Neutrophil (primary cell): ENCODE results near the gene RANGRF.

Experiments
- H3K27ac ChIP-seq: fragments of 200-600 bp; sonication (generic); 2 replicates; pipeline ENCODE4 v1.5.1; 2016; ENCODE audit warnings: mild to moderate bottlenecking, moderate library complexity
- H3K27me3 ChIP-seq: fragments of 200-600 bp; sonication (generic); 2 replicates; pipeline ENCODE4 v1.6.0; 2016; ENCODE audit warnings: mild to moderate bottlenecking
- H3K36me3 ChIP-seq: fragments of 200-600 bp; sonication (generic); 2 replicates; pipeline ENCODE4 v1.5.1; 2017
- H3K4me1 ChIP-seq, 2 experiments: fragments of 200-600 bp in 1 of 2; sonication (generic) in 1 of 2; 1 replicate in 1 of 2; 2 replicates in 1 of 2; pipeline versions ENCODE4 v1.5.1 to v1.6.1; 2013 to 2016; ENCODE audit warnings: low read depth in 1 of 2, low read length in 1 of 2, mild to moderate bottlenecking in 1 of 2, moderate library complexity in 1 of 2; ENCODE audit not compliant: control insufficient read depth in 1 of 2, insufficient read depth in 1 of 2
- H3K4me3 ChIP-seq, 2 experiments: fragments of 200-600 bp in 1 of 2; sonication (generic) in 1 of 2; 1 replicate in 1 of 2; 2 replicates in 1 of 2; pipeline ENCODE4 v1.5.1; 2013 to 2016; ENCODE audit warnings: low read depth in 1 of 2, low read length in 1 of 2, mild to moderate bottlenecking in 1 of 2, moderate library complexity in 1 of 2
- H3K9me3 ChIP-seq: fragments of 200-600 bp; sonication (generic); 2 replicates; pipeline ENCODE4 v1.5.1; 2016
- TF ChIP-seq, protein P1 (sequence below): fragments of 200-600 bp; sonication (generic); IDR thresholded peaks from 2 replicates; pipeline ENCODE4 v1.5.1; 2016; ENCODE audit warnings: antibody characterized with exemption

Gene RANGRF

DNA sequence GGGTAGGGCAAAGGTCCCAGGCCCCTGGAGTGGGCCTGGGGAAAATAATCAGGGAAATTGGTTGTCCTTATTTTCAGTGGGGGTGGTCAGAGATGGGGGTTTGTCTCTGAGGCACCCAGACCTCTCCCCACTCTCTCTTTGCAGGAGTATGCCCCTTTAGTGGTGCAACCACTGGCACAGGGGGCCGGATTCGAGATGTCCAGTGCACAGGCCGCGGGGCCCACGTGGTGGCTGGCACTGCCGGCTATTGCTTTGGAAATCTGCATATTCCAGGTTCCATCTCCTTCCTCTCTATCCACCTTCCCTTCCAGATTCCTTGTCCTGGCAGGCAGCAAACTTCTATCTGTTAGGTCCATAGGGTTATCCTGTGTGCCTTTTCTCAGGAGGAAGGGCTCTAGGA is 31.8 kb upstream of the RANGRF start:
- Histone ChIP-seq H3K27me3 (no peaks in the 10 kb centered on the region), H3K4me3 (no peak overlapping the region), H3K4me1 (no peaks in the 10 kb centered on the region), H3K27ac (no peak overlapping the region), H3K36me3 (no peaks in the 10 kb centered on the region), H3K9me3 (no peaks in the 10 kb centered on the region)
- TF ChIP-seq, protein P1, sequence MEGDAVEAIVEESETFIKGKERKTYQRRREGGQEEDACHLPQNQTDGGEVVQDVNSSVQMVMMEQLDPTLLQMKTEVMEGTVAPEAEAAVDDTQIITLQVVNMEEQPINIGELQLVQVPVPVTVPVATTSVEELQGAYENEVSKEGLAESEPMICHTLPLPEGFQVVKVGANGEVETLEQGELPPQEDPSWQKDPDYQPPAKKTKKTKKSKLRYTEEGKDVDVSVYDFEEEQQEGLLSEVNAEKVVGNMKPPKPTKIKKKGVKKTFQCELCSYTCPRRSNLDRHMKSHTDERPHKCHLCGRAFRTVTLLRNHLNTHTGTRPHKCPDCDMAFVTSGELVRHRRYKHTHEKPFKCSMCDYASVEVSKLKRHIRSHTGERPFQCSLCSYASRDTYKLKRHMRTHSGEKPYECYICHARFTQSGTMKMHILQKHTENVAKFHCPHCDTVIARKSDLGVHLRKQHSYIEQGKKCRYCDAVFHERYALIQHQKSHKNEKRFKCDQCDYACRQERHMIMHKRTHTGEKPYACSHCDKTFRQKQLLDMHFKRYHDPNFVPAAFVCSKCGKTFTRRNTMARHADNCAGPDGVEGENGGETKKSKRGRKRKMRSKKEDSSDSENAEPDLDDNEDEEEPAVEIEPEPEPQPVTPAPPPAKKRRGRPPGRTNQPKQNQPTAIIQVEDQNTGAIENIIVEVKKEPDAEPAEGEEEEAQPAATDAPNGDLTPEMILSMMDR = no peak

DNA sequence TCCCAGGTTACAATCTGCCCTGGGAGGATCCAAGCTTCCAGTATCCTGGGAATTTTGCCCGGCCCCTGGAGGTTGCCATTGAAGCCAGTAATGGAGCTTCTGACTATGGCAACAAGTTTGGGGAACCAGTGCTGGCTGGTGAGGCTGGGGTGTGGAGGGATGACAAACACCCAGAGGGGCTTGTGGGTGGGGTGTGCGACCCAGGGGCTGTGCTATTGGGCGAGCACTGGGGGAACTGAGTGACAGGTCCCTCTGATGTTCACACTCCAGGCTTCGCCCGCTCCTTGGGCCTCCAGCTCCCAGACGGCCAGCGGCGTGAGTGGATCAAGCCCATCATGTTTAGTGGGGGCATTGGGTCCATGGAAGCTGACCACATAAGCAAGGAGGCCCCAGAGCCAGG is 30.7 kb upstream of the RANGRF start:
- Histone ChIP-seq H3K4me1 (no peaks in the 10 kb centered on the region), H3K27me3 (no peaks in the 10 kb centered on the region), H3K36me3 (no peaks in the 10 kb centered on the region), H3K4me3 (no peak overlapping the region), H3K27ac (no peak overlapping the region), H3K9me3 (no peaks in the 10 kb centered on the region)
- TF ChIP-seq, protein P1 = no peak

DNA sequence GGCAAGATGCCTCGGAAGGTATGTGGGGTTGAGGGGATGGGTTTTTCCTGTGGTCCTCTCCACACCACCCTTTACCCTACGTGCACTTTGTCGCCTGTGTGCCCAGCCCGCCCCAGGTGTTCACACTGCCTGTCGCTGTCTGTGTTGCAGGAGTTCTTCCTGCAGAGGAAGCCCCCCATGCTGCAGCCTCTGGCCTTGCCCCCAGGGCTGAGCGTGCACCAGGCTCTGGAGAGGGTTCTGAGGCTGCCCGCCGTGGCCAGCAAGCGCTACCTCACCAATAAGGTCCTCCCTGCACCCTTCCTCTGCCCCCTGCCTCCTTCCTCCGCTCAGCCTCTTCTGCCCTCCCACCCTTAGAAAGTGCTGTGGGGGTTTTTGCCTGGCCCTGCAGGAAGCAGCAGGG is 24.1 kb upstream of the RANGRF start:
- Histone ChIP-seq H3K27me3 (no peaks in the 10 kb centered on the region), H3K4me3 (no peak overlapping the region), H3K4me1 (no peaks in the 10 kb centered on the region), H3K36me3 (no peaks in the 10 kb centered on the region), H3K27ac (no peak overlapping the region), H3K9me3 (no peaks in the 10 kb centered on the region)
- TF ChIP-seq, protein P1 = no peak

DNA sequence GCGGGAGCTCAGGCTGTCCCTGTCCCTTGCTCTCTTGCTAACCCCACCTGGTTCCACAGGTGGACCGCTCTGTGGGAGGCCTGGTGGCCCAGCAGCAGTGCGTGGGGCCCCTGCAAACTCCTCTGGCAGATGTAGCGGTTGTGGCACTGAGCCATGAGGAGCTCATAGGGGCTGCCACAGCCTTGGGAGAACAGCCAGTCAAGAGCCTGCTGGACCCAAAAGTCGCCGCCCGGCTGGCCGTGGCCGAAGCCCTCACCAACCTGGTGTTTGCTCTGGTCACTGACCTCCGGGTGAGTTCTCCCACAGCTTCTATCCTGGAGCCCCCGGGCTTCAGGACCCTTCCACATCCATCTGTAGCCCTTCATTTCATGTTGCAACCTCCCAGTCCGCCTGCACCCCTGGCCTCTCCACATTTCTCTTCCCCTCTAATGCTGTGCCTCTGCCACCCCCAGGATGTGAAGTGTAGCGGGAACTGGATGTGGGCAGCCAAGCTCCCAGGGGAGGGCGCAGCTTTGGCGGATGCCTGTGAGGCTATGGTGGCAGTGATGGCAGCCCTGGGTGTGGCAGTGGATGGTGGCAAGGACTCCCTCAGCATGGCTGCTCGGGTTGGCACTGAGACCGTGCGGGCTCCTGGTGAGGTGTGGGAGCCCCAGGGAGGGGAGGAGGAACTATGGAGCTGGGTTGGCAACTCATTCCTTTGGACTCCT is 23.5 kb upstream of the RANGRF start:
- Histone ChIP-seq H3K4me1 (no peaks in the 10 kb centered on the region), H3K36me3 (no peaks in the 10 kb centered on the region), H3K27ac (no peak overlapping the region), H3K4me3 (no peak overlapping the region), H3K9me3 (no peaks in the 10 kb centered on the region), H3K27me3 (no peaks in the 10 kb centered on the region)
- TF ChIP-seq, protein P1 = no peak

DNA sequence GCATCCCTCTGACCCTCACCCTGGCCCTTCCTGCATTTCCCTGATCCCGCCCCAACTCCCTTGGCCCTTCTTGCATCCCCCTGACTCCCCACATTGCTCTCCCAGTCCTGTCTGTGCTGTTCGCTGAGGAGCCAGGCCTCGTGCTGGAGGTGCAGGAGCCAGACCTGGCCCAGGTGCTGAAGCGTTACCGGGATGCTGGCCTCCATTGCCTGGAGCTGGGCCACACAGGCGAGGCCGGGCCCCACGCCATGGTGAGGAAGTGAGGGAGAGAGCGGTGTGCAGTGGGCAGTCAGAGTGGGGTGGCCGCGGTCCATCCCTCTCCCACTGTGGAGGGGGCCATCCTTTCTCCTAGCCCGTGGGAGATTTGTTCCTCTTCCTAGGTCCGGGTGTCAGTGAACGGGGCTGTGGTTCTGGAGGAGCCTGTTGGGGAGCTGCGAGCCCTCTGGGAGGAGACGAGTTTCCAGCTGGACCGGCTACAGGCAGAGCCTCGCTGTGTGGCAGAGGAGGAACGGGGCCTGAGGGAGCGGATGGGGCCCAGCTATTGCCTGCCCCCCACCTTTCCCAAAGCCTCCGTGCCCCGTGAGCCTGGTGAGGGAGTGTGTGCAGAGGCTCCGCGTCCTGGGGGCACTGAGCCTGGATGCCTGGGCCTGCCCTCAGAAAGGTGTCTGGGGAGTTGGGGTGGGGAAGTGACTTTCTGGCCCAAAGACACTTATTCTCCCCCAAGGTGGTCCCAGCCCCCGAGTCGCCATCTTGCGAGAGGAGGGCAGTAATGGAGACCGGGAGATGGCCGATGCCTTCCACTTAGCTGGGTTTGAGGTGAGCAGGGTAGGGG is 21.6 kb upstream of the RANGRF start:
- Histone ChIP-seq H3K36me3 (no peaks in the 10 kb centered on the region), H3K4me3 (no peak overlapping the region)
- TF ChIP-seq, protein P1 = no peak

More for the DNA sequence above, 21.6 kb upstream of the RANGRF start:
- no peaks in the 10 kb centered on the region for H3K4me1 ChIP-seq
- H3K27me3 ChIP-seq = no peaks in the 10 kb centered on the region
- H3K27ac ChIP-seq = no peak overlapping the region
- no peaks in the 10 kb centered on the region for H3K9me3 ChIP-seq
